GM19035 (cell line): ENCODE data around the gene PDE6D.

Experiments
- ATAC-seq: cut with Tn5 transposase; IDR thresholded peaks from one replicate; pipeline ENCODE4 v1.9.1; 2021; ENCODE audit not compliant: unreplicated experiment

The PDE6D gene

DNA sequence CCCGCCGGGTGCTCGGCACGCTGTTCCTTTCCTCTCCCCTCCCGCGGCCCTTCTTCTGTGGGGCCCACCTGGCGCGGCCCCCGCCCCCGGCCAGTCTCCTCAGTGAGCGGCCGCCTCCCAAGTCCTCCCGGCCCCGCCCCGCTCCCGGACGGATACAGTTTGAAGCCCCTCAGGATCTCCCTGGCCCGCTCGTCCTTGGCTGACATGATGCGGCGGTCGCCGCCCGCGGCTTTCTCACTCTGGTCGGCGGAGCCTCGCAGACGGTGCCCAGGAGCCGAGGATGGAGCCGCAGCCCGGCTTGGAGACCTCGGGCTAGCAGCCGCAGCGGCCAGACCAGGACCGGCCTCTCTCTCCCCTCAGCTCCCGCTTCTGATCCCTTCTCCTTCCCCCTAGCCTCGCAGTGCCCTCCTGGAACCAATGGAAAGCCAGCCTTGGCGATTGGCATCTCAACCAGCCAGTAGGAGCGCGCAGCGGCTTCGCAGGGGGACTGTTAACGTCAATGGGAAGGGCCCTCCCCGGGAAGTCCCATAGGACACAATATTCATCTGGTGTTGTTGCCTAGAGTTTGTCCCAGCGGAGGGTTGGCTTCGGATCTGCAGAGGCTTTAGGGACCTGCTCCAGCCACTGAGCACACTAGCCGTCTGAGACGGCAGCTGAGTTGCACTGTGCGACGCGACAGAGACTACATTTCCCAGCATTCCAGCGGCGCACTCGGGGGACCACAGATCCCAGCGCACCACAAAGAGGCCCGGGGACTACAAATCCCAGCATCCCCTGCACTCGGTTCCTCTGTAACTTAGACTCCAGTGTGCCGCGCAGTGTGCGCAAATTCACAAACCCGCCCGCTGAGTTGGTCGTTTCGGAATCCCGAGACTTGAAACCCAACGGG is at the start of gene PDE6D:
Gene PDE6D, minus strand, starts transcription at position 374 of the 889 bp plus-strand sequence. Its CDS starts 168 bp downstream, at position 206.
- ATAC-seq, result peak; percentile 94

DNA sequence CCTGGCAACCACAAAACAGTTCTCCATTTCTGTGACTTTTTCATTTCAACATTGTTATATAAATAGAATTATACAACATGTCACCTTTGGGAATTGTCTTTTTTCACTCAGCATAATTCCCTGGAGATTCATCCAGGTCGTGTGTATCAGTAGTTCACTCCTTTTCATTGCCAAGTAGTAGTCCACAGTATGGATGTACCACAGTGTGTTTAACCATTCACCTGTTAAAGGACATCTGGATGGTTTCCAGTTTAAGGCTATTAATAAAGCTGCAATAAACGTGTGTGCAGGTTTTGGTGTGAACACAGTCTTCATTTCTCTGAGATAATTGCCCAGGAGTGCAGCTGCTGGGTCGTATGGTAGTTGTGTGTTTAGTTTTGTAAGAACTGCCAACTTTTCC is 40.8 kb upstream of the PDE6D start:
- ATAC-seq, result no peak

DNA sequence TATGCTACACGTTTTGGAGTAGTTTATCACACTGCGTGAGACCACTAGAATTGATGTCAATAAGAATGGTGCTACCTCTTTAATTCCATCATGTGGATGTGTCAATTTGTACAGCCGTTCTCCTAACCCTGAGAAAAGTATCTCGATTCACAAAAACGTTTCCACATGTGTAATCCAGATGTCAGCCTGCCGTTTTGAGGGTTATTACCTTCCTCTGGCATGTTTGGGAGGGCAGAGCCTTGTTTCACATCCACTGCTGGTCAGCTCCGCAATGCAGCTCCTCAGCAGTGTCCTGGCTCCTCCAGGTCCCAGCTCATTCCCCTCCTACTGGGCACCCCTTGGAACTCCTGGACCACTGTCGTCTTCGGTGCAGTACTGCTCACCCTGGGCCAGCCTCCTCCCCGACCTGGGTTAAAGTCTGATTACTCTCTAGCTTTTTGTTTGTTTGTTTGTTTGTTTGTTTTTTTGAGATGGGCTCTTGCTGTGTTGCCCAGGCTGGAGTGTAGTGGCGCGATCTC is 39.8 kb upstream of the PDE6D start:
- ATAC-seq, result no peak

DNA sequence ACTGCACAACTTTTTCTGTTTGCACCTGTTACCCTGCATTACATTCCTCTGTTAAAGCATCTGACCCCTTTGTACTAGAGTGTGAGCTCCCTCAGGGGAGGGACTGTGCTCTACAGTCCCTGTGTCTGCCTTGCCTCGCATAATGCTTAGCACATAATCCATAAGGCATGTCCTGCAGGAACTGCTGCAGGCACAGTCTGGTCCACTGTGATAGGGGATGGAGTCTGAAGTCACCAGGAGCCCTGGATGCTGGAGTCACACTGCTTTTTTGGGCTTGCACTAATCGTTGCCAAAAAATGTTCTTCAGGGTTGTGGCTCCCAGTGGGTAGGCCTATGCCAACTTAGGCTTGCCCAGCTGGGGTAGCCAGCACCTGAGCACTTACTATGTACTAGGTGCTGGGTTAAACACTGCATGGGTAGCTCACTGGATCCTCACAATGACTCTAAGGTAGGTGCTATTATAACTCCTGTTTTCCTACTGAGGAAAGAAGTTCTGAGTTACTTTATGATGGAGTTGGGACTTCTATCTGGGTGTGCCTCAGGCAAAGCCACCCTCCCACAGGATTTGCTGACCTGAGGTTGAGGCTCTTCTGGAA is 38.5 kb upstream of the PDE6D start:
- no peak for ATAC-seq

DNA sequence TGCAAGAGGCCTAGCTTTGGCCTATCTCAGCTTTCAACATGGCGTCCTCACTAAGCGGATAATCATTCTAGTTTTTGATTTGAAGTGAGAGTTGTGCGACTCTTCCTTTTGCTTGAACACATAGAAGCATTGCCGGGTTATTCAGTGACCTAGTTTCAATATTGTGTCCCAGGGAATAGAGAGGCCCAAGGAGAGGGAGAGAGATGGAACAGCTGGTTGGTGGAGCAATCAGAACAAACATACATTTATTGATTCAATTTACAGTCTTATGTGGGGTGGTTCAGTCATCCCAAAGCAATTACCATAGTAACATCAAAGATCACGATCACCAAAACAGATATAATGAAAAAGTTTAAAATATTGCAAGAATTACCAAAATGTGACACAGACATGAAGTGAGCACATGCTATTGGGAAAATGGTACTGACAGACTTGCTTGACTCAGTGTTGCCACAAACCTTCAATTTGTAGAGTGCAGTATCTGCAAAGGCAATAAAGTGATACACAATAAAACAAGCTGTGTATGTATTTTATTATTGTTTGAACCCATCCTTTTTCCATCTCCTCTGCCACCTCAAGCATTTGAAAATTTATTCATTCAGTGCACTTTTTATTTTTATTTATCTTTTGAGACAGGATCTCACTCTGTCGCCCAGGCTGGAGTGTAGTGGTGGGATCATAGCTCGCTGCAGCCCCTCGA is 35.4 kb upstream of the PDE6D start:
- ATAC-seq, result no peak

DNA sequence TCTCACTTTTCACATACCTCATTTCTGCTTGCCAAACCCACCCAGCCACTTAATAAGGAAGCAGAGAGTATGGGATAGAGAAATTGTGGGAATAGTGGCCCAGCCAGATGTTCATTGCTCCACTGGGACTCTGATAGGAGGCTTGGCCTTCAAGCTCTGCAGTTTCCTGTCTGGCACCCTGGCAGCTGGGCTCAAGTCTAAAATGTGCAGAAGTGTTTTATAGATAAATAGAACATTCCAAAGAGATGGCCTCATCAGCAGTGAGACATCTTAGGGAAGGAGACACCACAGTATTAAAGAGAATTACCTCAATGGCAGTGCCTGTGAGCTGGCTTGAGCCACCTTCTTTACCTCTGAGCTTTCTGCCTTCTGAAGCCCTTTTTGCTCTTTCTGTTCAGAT is 29.8 kb upstream of the PDE6D start:
- ATAC-seq, result no peak

DNA sequence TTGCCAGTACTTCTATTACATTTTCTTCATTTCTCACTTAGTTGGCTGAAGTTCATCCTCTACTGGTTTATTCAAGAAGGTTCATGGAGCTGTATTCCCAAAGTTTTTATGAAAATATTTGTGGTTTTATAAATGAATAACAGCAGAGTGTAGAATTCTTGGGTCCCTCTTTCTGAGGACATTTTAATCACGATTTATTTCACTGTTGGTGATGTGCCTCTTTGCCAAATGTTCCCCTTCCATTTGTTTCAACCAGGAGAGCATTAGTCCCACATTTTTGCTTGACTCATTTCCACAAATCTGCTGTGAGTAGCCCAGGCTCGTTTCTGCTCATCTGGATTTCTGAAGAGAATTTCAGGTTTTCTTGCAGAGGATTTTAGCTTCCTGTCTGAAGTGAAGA is 25.9 kb upstream of the PDE6D start:
- ATAC-seq, result no peak

DNA sequence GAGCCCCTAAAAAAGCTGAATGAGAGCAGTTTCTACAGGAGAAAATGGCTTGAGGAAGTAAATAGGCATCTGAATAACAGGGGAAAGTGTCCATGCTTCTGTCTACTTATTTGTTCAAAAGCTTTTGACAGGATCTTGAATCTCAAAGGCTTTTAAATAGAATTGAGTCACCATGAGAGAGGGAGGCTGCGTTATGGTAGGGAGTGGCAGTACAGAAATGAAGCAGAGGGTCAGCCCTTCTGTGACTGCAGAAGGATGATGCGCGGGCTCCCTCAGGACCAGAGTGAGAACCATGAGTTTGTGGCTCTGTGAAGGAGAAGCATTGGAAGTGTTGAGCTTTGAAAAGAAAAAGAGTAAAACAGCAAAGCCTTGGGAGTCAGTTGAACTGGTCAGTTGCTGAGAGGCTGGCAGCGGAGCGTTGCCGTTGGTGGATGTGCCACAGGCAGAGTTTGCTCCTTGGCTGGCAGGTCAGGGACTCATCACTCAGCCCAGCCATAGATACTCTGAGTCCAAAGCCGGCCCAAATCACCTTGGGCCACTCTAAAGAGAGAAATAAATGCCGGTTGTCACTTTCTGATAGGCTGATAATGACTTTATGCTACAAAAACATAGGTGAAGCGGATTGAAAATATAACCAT is 22.5 kb upstream of the PDE6D start:
- no peak for ATAC-seq

DNA sequence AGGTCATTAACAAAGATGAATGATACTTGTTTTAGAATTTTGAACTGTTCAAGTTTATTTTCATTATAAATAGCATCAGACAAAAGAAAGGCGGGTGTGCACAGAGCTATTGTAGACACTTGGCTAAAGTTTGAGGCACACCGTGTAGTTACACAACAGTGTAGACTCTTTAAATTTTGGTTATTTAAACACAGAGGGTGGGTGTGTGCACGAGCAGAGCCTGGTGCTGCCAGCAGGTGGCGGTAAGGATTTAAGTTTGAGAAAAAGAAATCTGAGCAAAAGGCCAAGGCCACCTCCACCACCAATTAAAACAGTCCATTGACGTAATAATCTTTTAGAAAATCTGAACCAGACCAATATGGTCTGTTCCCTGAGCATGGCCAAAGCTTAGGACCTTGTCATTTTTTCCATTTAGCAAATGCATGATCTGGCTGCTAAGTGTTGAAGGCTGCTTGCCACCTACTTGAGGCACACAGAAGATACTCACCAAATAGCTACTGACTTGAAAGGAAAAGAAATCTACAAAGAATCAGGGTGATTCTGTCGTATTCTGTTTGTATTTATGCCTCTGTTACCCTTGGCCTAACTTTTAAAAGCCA is 19.5 kb upstream of the PDE6D start:
- no peak for ATAC-seq

DNA sequence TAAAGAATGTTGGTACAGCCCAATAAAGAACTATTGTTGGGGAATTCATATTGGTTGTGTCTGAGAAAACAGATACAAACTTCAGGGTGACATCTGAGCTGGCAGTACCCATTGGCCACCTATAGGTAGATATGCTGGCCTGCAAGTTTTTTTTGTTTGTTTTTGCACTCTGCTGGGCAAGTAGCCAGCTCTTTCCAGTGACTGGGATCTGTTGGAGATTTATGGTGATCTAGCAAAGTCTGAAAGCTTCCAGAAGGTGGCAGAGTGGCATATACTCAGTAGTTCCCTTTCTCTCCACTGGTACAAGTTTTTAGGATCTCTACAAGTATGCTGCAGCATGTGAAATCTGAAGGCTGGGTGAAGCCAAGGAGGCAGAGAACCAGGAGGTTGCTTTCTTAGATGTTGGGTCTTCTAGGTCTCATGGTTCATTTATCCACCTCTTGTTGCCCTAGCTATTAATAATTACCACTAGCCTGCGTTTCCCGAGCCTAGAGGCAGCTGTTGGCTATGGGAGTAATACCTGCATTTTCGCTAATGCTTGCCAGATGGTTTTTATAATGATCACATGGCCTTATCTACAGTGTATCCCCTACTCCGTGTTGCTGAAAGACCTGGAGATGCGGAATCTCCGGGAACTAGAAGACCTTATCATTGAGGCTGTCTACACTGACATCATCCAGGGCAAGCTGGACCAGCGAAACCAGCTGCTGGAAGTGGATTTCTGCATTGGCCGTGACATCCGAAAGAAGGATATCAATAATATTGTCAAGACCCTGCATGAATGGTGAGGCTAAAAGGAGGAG is 14.6 kb upstream of the PDE6D start:
- no peak for ATAC-seq

DNA sequence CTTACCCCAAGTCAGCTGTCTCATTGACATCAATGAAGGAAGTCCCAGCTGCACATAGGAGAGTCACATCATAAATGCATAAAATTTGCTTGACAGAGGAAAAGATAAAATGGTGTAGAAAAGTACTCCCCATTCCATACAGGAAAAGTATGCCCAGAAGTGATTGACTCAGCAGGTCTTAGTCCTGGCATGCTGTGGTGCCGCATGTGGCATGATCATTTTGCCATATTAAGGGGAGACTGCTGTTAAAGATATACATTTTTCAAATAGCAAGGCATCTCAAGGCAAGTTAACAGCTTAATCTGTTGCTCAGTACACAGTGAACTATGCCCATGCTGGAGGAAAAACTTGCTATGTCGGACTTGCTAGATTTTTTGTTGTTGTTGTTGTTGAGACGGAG is 13.3 kb upstream of the PDE6D start:
- no peak for ATAC-seq

DNA sequence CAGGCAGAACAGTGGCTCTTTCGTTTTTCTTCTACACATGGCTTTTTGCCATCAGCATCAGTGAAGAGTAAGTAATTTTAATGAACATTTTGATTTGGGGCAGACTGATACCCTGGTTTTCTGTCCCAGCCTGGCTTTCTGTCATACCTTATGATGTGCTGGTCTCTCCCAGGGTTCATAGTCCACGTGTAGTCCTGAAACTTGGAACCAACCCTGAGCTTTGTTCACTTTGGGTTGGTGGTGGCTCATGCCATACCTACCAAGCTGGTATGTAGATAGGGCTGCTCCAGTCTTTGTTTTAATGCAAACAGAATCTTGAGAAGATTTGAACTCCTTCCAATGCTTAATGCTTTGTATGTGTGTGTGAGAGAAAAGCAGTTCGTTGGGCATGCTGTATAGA is 10.0 kb upstream of the PDE6D start:
- no peak for ATAC-seq

DNA sequence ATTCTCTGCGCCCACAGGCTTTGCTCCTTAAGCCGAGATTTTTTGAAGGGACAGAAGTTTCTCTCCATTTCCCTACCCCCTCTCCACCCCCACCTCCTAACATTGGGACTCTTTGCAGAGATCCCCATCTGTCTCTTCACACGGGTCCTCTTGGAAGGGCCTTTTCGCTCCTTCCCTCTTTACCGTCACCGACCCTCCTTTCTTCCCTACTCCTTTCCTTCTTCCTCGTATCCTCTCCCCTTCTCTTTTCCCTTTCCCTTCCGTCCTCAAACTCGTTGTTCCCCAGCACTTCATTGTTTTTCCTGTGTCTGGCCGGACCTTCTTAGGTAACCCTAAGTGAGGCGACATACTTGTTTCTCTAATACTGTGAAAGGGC is 5.8 kb upstream of the PDE6D start:
- no peak for ATAC-seq

DNA sequence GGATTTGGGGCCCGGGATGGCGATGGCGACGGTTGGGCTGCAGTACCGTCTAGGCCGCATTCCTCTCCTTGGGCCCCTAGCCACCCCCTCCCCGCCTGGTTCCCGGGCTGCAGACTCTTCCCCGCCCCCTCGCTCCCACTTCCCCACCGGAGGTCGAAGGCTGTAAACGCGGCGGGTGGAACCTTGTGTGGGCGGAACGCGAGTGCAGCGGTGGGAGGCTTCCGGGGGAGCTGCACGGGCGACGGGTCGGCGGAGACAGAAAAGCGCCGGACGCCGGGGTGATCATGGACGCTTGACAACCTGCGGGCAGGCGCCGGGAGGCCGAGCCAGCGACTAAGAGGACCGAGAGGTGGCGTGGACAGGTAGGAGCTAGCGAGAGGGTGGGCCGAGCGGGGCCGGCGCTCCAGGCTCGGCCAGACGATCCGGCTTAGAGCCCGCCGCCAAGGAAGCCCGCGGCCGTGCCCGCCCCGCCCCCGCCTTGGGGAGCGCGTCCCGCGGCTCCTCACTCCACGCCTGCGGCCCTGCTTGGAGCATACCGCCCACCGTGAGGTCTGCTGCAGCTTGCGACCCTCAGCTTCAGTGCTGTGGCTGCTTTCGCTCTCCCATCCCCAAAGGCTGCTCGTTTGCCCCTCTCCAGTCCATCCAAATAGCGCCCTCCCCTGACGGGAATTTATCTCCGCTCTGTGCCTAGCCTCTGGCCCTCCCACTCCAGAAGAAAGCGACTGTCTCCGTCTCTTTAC is 5.3 kb upstream of the PDE6D start, which contains the start of gene COPS7B:
Gene COPS7B, plus strand, starts transcription at position 269 of the 740 bp plus-strand sequence. CDS start 2,126 bp downstream, outside the sequence.
- ATAC-seq, result peak; percentile 68

DNA sequence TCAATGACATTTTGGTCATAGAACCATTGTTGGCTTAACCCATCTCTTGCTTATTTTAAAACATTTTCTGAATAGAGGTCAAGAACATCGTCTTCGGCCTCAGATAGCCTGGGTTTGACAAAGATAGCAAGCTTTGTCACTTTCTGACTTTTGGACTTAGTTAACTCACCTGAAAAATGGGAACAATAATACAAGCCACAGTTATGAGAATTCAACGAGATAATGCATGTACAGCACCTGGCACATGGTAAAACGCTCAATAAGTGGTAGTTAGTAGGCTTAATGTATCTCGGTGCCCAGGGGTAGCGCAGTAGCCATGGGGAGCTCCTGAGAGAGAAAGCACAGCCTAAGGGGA is 4.7 kb upstream of the PDE6D start:
- peak; percentile 14 for ATAC-seq

DNA sequence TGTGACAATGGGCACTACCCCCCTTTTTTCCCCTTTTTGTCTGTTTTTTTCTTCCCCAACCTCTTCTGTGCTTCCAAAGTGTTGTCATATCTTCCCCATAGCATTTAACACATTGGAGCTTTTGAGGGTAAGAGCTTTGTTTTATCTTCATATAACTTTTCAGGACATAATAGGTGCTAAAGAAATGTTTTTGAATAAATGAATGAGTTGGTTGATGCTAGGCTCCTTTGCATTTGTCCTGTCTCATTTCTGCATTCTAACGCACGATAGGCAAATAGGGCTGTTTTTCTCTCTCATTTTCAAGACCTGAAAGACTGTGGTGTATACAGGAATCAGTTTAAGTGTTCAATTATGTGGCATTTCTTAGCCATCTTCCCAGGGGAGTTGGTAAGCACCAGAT is 4.3 kb upstream of the PDE6D start:
- no peak for ATAC-seq

DNA sequence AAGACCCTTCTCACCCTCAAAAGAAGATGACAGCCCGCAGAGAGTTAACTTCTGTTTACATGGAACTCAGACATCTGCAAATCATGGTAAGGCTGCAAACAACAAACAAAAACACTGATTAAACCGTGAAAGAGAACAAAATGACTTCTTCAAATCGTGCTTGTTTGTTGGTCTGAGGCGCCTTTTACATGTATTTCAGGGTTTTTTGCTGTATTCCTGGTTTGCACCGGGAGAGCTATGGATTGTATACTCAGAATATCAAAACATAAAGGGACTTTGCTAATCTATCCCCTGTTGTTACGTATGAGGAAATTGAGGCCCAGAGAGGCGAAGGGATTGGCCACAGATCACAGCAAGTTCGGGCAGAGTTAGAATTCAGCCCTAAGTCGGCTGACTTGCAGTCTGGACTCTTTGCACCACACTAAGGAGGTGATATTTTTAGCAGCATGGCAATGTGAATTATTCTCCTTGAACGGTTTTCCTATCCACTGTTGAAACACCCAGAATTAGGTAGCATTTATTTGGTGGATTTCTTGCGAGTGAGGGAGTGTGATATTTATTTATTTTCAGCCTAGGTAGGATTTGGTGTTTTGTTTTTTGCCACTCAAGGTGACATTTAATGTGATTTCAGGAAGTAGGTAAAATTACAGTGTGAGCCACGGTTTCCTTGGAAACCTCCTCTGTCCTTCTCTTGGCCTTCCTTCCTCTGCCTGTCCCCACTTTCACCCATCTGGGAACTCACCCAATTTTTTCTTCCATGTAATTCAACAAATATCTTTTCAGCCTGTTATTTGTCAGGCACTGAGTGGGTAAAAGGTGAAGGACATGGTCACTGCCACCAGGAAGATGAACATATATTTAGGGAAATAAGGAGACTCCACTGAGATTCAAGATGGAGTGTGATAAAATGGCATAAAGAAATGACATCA is 980 bp upstream of the PDE6D start:
- ATAC-seq, result no peak
